H9 (cell line): ENCODE data around the gene SIX3. TPM values are rescaled to one million over a fixed set of nuclear protein-coding genes. Genes with fewer than 3 reads are reported as not detected.

Experiments
- DNase-seq: peaks from one replicate; pipeline ENCODE4 v3.0.0-alpha.2; 2017
- H2AFZ ChIP-seq: one replicate; pipeline ENCODE4 v1.6.1; 2013; ENCODE audit warnings: mild to moderate bottlenecking, low read length, control low read depth, moderate library complexity
- H2AK5ac ChIP-seq: 2 replicates; pipeline ENCODE4 v1.6.1; 2013; ENCODE audit warnings: low read length, control low read depth, mixed read lengths; ENCODE audit not compliant: insufficient read length
- H2BK120ac ChIP-seq: one replicate; pipeline ENCODE4 v1.6.1; 2013; ENCODE audit warnings: low read depth, mild to moderate bottlenecking, low read length, control low read depth, inconsistent platforms; ENCODE audit not compliant: poor library complexity, severe bottlenecking
- H2BK12ac ChIP-seq: 2 replicates; pipeline ENCODE4 v1.6.1; 2013; ENCODE audit warnings: low read length, control low read depth, mixed read lengths, low read depth; ENCODE audit not compliant: insufficient read length
- H2BK15ac ChIP-seq: 2 replicates; pipeline ENCODE4 v1.6.1; 2013; ENCODE audit warnings: low read depth, low read length, control low read depth
- H2BK20ac ChIP-seq: one replicate; pipeline ENCODE4 v1.6.1; 2013; ENCODE audit warnings: low read depth, mild to moderate bottlenecking, low read length, control low read depth, inconsistent platforms; ENCODE audit not compliant: poor library complexity, severe bottlenecking
- H2BK5ac ChIP-seq: 2 replicates; pipeline ENCODE4 v1.6.1; 2013; ENCODE audit warnings: low read length, control low read depth, mixed read lengths; ENCODE audit not compliant: insufficient read length
- H3K14ac ChIP-seq: 2 replicates; pipeline ENCODE4 v1.6.1; 2013; ENCODE audit warnings: low read length, control low read depth; ENCODE audit not compliant: insufficient read depth
- H3K18ac ChIP-seq: 2 replicates; pipeline ENCODE4 v1.6.1; 2013; ENCODE audit warnings: low read depth, mild to moderate bottlenecking, mixed read lengths, low read length, control low read depth; ENCODE audit not compliant: insufficient read length
- H3K23ac ChIP-seq: 2 replicates; pipeline ENCODE4 v1.6.1; 2013; ENCODE audit warnings: low read length, control low read depth, mixed read lengths, low read depth; ENCODE audit not compliant: insufficient read length
- H3K23me2 ChIP-seq: 2 replicates; pipeline ENCODE4 v1.6.1; 2013; ENCODE audit warnings: low read depth, mild to moderate bottlenecking, mixed read lengths, low read length, control low read depth; ENCODE audit not compliant: insufficient read length, poor library complexity, severe bottlenecking
- H3K27ac ChIP-seq: 2 replicates; pipeline ENCODE4 v1.5.1; 2013; ENCODE audit warnings: low read length, control low read depth, mixed read lengths, low read depth; ENCODE audit not compliant: insufficient read length
- H3K27me3 ChIP-seq: 2 replicates; pipeline ENCODE4 v1.6.1; 2013; ENCODE audit warnings: low read length, control low read depth, inconsistent platforms; ENCODE audit not compliant: insufficient read depth
- H3K4ac ChIP-seq: 2 replicates; pipeline ENCODE4 v1.6.1; 2013; ENCODE audit warnings: low read depth, mild to moderate bottlenecking, control low read depth, inconsistent platforms, low read length, moderate library complexity
- H3K4me1 ChIP-seq: 2 replicates; pipeline ENCODE4 v1.6.1; 2013; ENCODE audit warnings: low read length, control low read depth, inconsistent platforms; ENCODE audit not compliant: insufficient read depth
- H3K4me2 ChIP-seq: 2 replicates; pipeline ENCODE4 v1.6.1; 2013; ENCODE audit warnings: low read length, control low read depth, mixed read lengths; ENCODE audit not compliant: insufficient read length, insufficient read depth
- H3K56ac ChIP-seq: 2 replicates; pipeline ENCODE4 v1.6.1; 2013; ENCODE audit warnings: low read depth, mild to moderate bottlenecking, mixed read lengths, low read length, control low read depth; ENCODE audit not compliant: insufficient read length
- H3K79me1 ChIP-seq: 2 replicates; pipeline ENCODE4 v1.6.1; 2013; ENCODE audit warnings: low read depth, mild to moderate bottlenecking, moderate library complexity, low read length, control low read depth, inconsistent platforms; ENCODE audit not compliant: insufficient read depth, poor library complexity, severe bottlenecking
- H3K79me2 ChIP-seq: 2 replicates; pipeline ENCODE4 v1.6.1; 2013; ENCODE audit warnings: low read length, control low read depth, inconsistent platforms; ENCODE audit not compliant: insufficient read depth
- H3K9ac ChIP-seq: 2 replicates; pipeline ENCODE4 v1.6.1; 2013; ENCODE audit warnings: low read length, control low read depth, mixed read lengths; ENCODE audit not compliant: insufficient read length; ENCODE audit errors: extremely low read depth
- H3K9me3 ChIP-seq: one replicate; pipeline ENCODE4 v1.6.1; 2013; ENCODE audit warnings: low read depth, low read length, inconsistent platforms; ENCODE audit not compliant: control insufficient read depth
- H3T11ph ChIP-seq: one replicate; pipeline ENCODE4 v1.6.1; 2013; ENCODE audit warnings: mild to moderate bottlenecking, low read length, control low read depth, inconsistent platforms
- H4K20me1 ChIP-seq: one replicate; pipeline ENCODE4 v1.6.1; 2013; ENCODE audit not compliant: control insufficient read depth, insufficient read length, insufficient read depth
- H4K5ac ChIP-seq: 2 replicates; pipeline ENCODE4 v1.6.1; 2013; ENCODE audit warnings: low read depth, mild to moderate bottlenecking, mixed read lengths, low read length, control low read depth; ENCODE audit not compliant: insufficient read length
- H4K8ac ChIP-seq: replicated peaks from 2 replicates; pipeline ENCODE4 v1.6.1; 2013; ENCODE audit warnings: low read length, control low read depth, mixed read lengths, low read depth; ENCODE audit not compliant: insufficient read length
- H4K91ac ChIP-seq: 2 replicates; pipeline ENCODE4 v1.6.1; 2013; ENCODE audit warnings: low read depth, mild to moderate bottlenecking, moderate library complexity, mixed read lengths, low read length, control low read depth; ENCODE audit not compliant: insufficient read length
- H3K27ac Mint-ChIP-seq, 3 experiments: 2 replicates in 2 of 3; 3 replicates in 1 of 3; pipeline ENCODE4 v1.8.0; 2020 to 2021; ENCODE audit warnings: mixed read lengths in 3 of 3, mild to moderate bottlenecking in 1 of 3, moderate library complexity in 1 of 3
- H3K27me3 Mint-ChIP-seq: 2 replicates; pipeline ENCODE4 v1.8.0; 2021; ENCODE audit warnings: low read depth, mild to moderate bottlenecking, moderate library complexity, mixed read lengths
- H3K36me3 Mint-ChIP-seq, 3 experiments: 2 replicates in 2 of 3; 3 replicates in 1 of 3; pipeline ENCODE4 v1.8.0; 2020 to 2021; ENCODE audit warnings: low read depth in 3 of 3, mixed read lengths in 3 of 3; ENCODE audit not compliant: insufficient read depth in 1 of 3
- H3K4me1 Mint-ChIP-seq, 2 experiments: 2 replicates each; pipeline ENCODE4 v1.8.0; 2020; ENCODE audit warnings: mixed read lengths in 2 of 2
- H3K4me3 Mint-ChIP-seq, 2 experiments: 2 replicates in 1 of 2; 3 replicates in 1 of 2; pipeline ENCODE4 v1.8.0; 2020 to 2021; ENCODE audit warnings: mild to moderate bottlenecking in 2 of 2, mixed read lengths in 2 of 2, moderate library complexity in 1 of 2
- H3K9me3 Mint-ChIP-seq, 2 experiments: 2 replicates in 1 of 2; 3 replicates in 1 of 2; pipeline ENCODE4 v1.8.0; 2020; ENCODE audit warnings: mild to moderate bottlenecking in 2 of 2, mixed read lengths in 2 of 2, moderate library complexity in 1 of 2
- CTCF ChIP-seq: fragments of 200-600 bp; sonication (generic); conservative IDR thresholded peaks from 3 replicates; pipeline ENCODE4 v1.8.0; 2021; ENCODE audit warnings: antibody characterized with exemption, mild to moderate bottlenecking
- WGBS: extraction: QIAGEN DNeasy Blood & Tissue Kit; methylation state at CpG from one replicate; pipeline ENCODE4 v1.1.7; 2013; ENCODE audit warnings: missing lambda C conversion rate, low lambda C conversion rate, mixed read lengths; ENCODE audit not compliant: insufficient read length; ENCODE audit errors: extremely low coverage; 5-methylcytosine and 5-hydroxymethylcytosine counted together
- total RNA-seq: library from RNA; stranded (reverse); gene quantifications from 2 replicates; pipeline ENCODE4 v1.2.1, GENCODE V29; 2021

SIX3 gene
- total RNA-seq, 1 experiment from 2014 or later = 0.55 TPM

- H3K27ac ChIP-seq = no peak overlapping the region
- H2AK5ac ChIP-seq = no peak overlapping the region
- Mint-ChIP-seq H3K4me3 (peak overlapping the region in 1 of 2 experiments; percentile 66; a peak in 4 of 5 replicates), H3K9me3 (peaks cover 7 to 9% of the 10 kb centered on the region in 2 experiments), H3K36me3 (peaks cover 0 to 18% (median 0%) of the 10 kb centered on the region in 3 experiments; a peak in 5 of 7 replicates), H3K27me3 (peaks cover 99% of the 10 kb centered on the region), H3K27ac (no peak overlapping the region; a peak in 1 of 7 replicates), H3K4me1 (peaks cover 57 to 72% of the 10 kb centered on the region in 2 experiments)
- no peak for TF ChIP-seq CTCF
- peaks cover 3% of the 10 kb centered on the region; the same call in 1 of the 2 replicates for H3K4me1 ChIP-seq
- no peak overlapping the region for H4K5ac ChIP-seq
- no peak overlapping the region for H3K18ac ChIP-seq
- H2BK5ac ChIP-seq = no peak overlapping the region
- peaks cover 90% of the 10 kb centered on the region for H3K27me3 ChIP-seq
- no peak overlapping the region for H2BK15ac ChIP-seq
- H2BK120ac ChIP-seq = no peak overlapping the region
- H3K79me2 ChIP-seq = no peaks in the 10 kb centered on the region
- H3K4me2 ChIP-seq = peak overlapping the region; percentile 9
- no peak overlapping the region for H3K23ac ChIP-seq
- no peak overlapping the region for H3K14ac ChIP-seq
- no peak overlapping the region for H3T11ph ChIP-seq
- no peaks in the 10 kb centered on the region for H4K20me1 ChIP-seq
- peaks cover 19% of the 10 kb centered on the region for H3K23me2 ChIP-seq
- H2AFZ ChIP-seq = no peak overlapping the region
- H3K9me3 ChIP-seq = no peaks in the 10 kb centered on the region
- H2BK12ac ChIP-seq = no peak overlapping the region
- H4K8ac ChIP-seq = no peak overlapping the region
- no peak overlapping the region for H2BK20ac ChIP-seq
- H3K79me1 ChIP-seq = no peaks in the 10 kb centered on the region
- H4K91ac ChIP-seq = no peak overlapping the region
- WGBS = no CpG with 5 or more reads among the region's 8 CpGs
- no peak overlapping the region for H3K9ac ChIP-seq
- no peak overlapping the region for H3K56ac ChIP-seq
- peak; percentile 46 for DNase-seq
- no peak overlapping the region for H3K4ac ChIP-seq
Measured at GRCh38 chr2:44951714-44952113, 10.2 kb downstream of the SIX3 start.
